Neuronal stem cell (in vitro differentiated cells): ENCODE data around the gene ELK4.

Source experiments
- DNase-seq: peaks from one replicate; pipeline ENCODE4 v3.0.0-alpha.2; 2013; ENCODE audit warnings: low spot score
- H2AFZ ChIP-seq: one replicate; pipeline ENCODE4 v1.6.1; 2013; ENCODE audit warnings: mild to moderate bottlenecking, low read length, inconsistent platforms
- H2AK5ac ChIP-seq: 2 replicates; pipeline ENCODE4 v1.6.1; 2013; ENCODE audit warnings: low read depth, mild to moderate bottlenecking, inconsistent platforms, low read length, moderate library complexity, mixed read lengths
- H2BK120ac ChIP-seq: 2 replicates; pipeline ENCODE4 v1.6.1; 2013; ENCODE audit warnings: low read depth, mild to moderate bottlenecking, inconsistent platforms, low read length, moderate library complexity, mixed read lengths
- H2BK12ac ChIP-seq: one replicate; pipeline ENCODE4 v1.6.1; 2013; ENCODE audit warnings: low read length, inconsistent platforms
- H2BK15ac ChIP-seq: 2 replicates; pipeline ENCODE4 v1.6.1; 2013; ENCODE audit warnings: mild to moderate bottlenecking, low read length, inconsistent platforms, mixed read lengths
- H2BK5ac ChIP-seq: one replicate; pipeline ENCODE4 v1.6.1; 2013; ENCODE audit warnings: inconsistent platforms, mild to moderate bottlenecking, low read length, moderate library complexity
- H3K14ac ChIP-seq: one replicate; pipeline ENCODE4 v1.6.1; 2013; ENCODE audit warnings: low read length, inconsistent platforms
- H3K18ac ChIP-seq: 2 replicates; pipeline ENCODE4 v1.6.1; 2013; ENCODE audit warnings: low read length, inconsistent platforms
- H3K23ac ChIP-seq: 2 replicates; pipeline ENCODE4 v1.6.1; 2013; ENCODE audit warnings: low read depth, mild to moderate bottlenecking, mixed read lengths, low read length, inconsistent platforms; ENCODE audit not compliant: poor library complexity
- H3K27ac ChIP-seq: replicated peaks from 3 replicates; pipeline ENCODE4 v1.5.1; 2013; ENCODE audit warnings: low read length, inconsistent platforms
- H3K27me3 ChIP-seq, 3 experiments: 2 replicates each; pipeline ENCODE4 v1.6.1; 2013; ENCODE audit warnings: low read length in 3 of 3, mild to moderate bottlenecking in 2 of 3, inconsistent platforms in 1 of 3, low read depth in 1 of 3, mixed read lengths in 1 of 3, moderate library complexity in 1 of 3; ENCODE audit not compliant: control insufficient read depth in 3 of 3, insufficient read depth in 3 of 3
- H3K36me3 ChIP-seq, 2 donors: replicated peaks in 1 of 2; 2 replicates each; pipeline ENCODE4 v1.6.1; 2013; ENCODE audit warnings: low read length in 2 of 2; ENCODE audit not compliant: control insufficient read depth in 2 of 2, insufficient read depth in 2 of 2
- H3K4ac ChIP-seq: 2 replicates; pipeline ENCODE4 v1.6.1; 2013; ENCODE audit warnings: inconsistent platforms, mild to moderate bottlenecking, low read length, moderate library complexity
- H3K4me1 ChIP-seq, 2 donors: 1 replicate in 1 of 2; 2 replicates in 1 of 2; pipeline ENCODE4 v1.6.1; 2013; ENCODE audit warnings: low read length in 2 of 2, low read depth in 1 of 2; ENCODE audit not compliant: control insufficient read depth in 2 of 2, insufficient read depth in 1 of 2
- H3K4me2 ChIP-seq: one replicate; pipeline ENCODE4 v1.6.1; 2013; ENCODE audit warnings: mild to moderate bottlenecking, low read length, inconsistent platforms; ENCODE audit not compliant: insufficient read depth, poor library complexity, severe bottlenecking
- H3K4me3 ChIP-seq, 2 donors: 2 replicates each; pipeline ENCODE4 v1.5.1; 2013; ENCODE audit warnings: low read length in 2 of 2, mild to moderate bottlenecking in 2 of 2, inconsistent platforms in 1 of 2, moderate library complexity in 1 of 2
- H3K79me1 ChIP-seq: one replicate; pipeline ENCODE4 v1.6.1; 2013; ENCODE audit warnings: low read depth, mild to moderate bottlenecking, inconsistent platforms, low read length, moderate library complexity
- H3K9ac ChIP-seq: one replicate; pipeline ENCODE4 v1.6.1; 2013; ENCODE audit warnings: mild to moderate bottlenecking, low read depth, low read length, inconsistent platforms; ENCODE audit not compliant: poor library complexity
- H3K9me3 ChIP-seq, 2 donors: replicated peaks in 1 of 2; 2 replicates each; pipeline versions ENCODE3 to v1.6.1; 2013; ENCODE audit warnings: low read length in 2 of 2, mild to moderate bottlenecking in 2 of 2, inconsistent platforms in 1 of 2, low read depth in 1 of 2, mixed read lengths in 1 of 2, moderate library complexity in 1 of 2; ENCODE audit not compliant: control insufficient read depth in 2 of 2, insufficient read depth in 1 of 2
- H4K8ac ChIP-seq: one replicate; pipeline ENCODE4 v1.6.1; 2013; ENCODE audit warnings: low read depth, mild to moderate bottlenecking, inconsistent platforms, low read length, moderate library complexity
- H4K91ac ChIP-seq: one replicate; pipeline ENCODE4 v1.6.1; 2013; ENCODE audit warnings: low read length, low read depth, mild to moderate bottlenecking, inconsistent platforms; ENCODE audit not compliant: poor library complexity
- WGBS, 2 donors: extraction: QIAGEN DNeasy Blood & Tissue Kit; methylation state at CpG; one replicate each; pipeline ENCODE4 v1.1.7; 2013; ENCODE audit warnings: missing lambda C conversion rate in 2 of 2, mixed read lengths in 1 of 2; ENCODE audit not compliant: insufficient read length in 2 of 2, insufficient replicate concordance in 1 of 2; ENCODE audit errors: extremely low coverage in 2 of 2; 5-methylcytosine and 5-hydroxymethylcytosine counted together

Gene ELK4

GRCh38 chr1:205581321-205581980 lies 50.4 kb downstream of the ELK4 start:
- H2BK5ac ChIP-seq: no peak overlapping the region
- H2BK15ac ChIP-seq: peak overlapping the region; percentile 56
- peak overlapping the region; percentile 35 for H3K18ac ChIP-seq
- H3K9me3 ChIP-seq: no peaks in the 10 kb centered on the region
- H3K4me3 ChIP-seq: no peak overlapping the region
- H3K27ac ChIP-seq: no peak overlapping the region
- H3K14ac ChIP-seq: peak overlapping the region; percentile 79
- no peak overlapping the region for H3K4ac ChIP-seq
- no peak overlapping the region for H2AFZ ChIP-seq
- peaks cover 4 to 14% of the 10 kb centered on the region in 2 donors for H3K4me1 ChIP-seq
- H3K36me3 ChIP-seq: no peaks in the 10 kb centered on the region
- no peak overlapping the region for H3K23ac ChIP-seq
- H3K4me2 ChIP-seq: no peak overlapping the region
- DNase-seq: no peak
- H2BK120ac ChIP-seq: peak overlapping the region; percentile 49
- H4K8ac ChIP-seq: no peak overlapping the region
- H4K91ac ChIP-seq: no peak overlapping the region
- whole genome bisulfite sequencing, 2 donors: no CpG with 5 or more reads among the region's 9 CpGs
- no peak overlapping the region for H2BK12ac ChIP-seq
- H3K79me1 ChIP-seq: no peaks in the 10 kb centered on the region
- peaks cover 0 to 65% (median 0%) of the 10 kb centered on the region in 3 experiments for H3K27me3 ChIP-seq
- peak overlapping the region; percentile 5 for H2AK5ac ChIP-seq
- H3K9ac ChIP-seq: no peak overlapping the region

GRCh38 chr1:205580923-205581180 lies 51.0 kb downstream of the ELK4 start:
- Histone ChIP-seq H3K23ac (peak overlapping the region; percentile 49), H4K91ac (no peak overlapping the region), H3K4ac (no peak overlapping the region), H3K27me3 (peaks cover 0 to 65% (median 0%) of the 10 kb centered on the region in 3 experiments), H3K36me3 (no peaks in the 10 kb centered on the region), H2BK5ac (no peak overlapping the region), H3K4me2 (no peak overlapping the region), H2BK12ac (peak overlapping the region; percentile 76), H2BK15ac (peak overlapping the region; percentile 38), H3K9me3 (no peaks in the 10 kb centered on the region), H4K8ac (no peak overlapping the region), H3K4me1 (peaks cover 4 to 14% of the 10 kb centered on the region in 2 donors), H2AFZ (no peak overlapping the region), H3K27ac (no peak overlapping the region), H2AK5ac (peak overlapping the region; percentile 49), H3K4me3 (no peak overlapping the region), H3K79me1 (no peaks in the 10 kb centered on the region), H3K9ac (no peak overlapping the region), H3K18ac (peak overlapping the region; percentile 58), H3K14ac (no peak overlapping the region), H2BK120ac (no peak overlapping the region)
- no CpG with 5 or more reads among the region's 3 CpGs for WGBS, 2 donors
- DNase-seq: no peak

- H3K27ac ChIP-seq: no peak overlapping the region
- no peak overlapping the region for H3K4me2 ChIP-seq
- H2BK12ac ChIP-seq: peak overlapping the region; percentile 76
- peak overlapping the region; percentile 49 for H3K14ac ChIP-seq
- H3K9me3 ChIP-seq: no peaks in the 10 kb centered on the region
- H3K23ac ChIP-seq: peak overlapping the region; percentile 49
- no peaks in the 10 kb centered on the region for H3K79me1 ChIP-seq
- no peaks in the 10 kb centered on the region for H3K36me3 ChIP-seq
- H2BK5ac ChIP-seq: no peak overlapping the region
- H4K8ac ChIP-seq: no peak overlapping the region
- no peak overlapping the region for H3K4ac ChIP-seq
- H2BK120ac ChIP-seq: no peak overlapping the region
- WGBS, 2 donors: no CpG with 5 or more reads among the region's 15 CpGs
- H3K18ac ChIP-seq: peak overlapping the region; percentile 71
- peaks cover 4 to 14% of the 10 kb centered on the region in 2 donors for H3K4me1 ChIP-seq
- peaks cover 0 to 68% (median 0%) of the 10 kb centered on the region in 3 experiments for H3K27me3 ChIP-seq
- DNase-seq: no peak
- H2AFZ ChIP-seq: no peak overlapping the region
- peak overlapping the region; percentile 49 for H2AK5ac ChIP-seq
- no peak overlapping the region for H3K4me3 ChIP-seq
- no peak overlapping the region for H4K91ac ChIP-seq
- no peak overlapping the region for H3K9ac ChIP-seq
- peak overlapping the region; percentile 38 for H2BK15ac ChIP-seq
These were observed 51.5 kb downstream of the ELK4 start for GRCh38 chr1:205580140-205580922.

GRCh38 chr1:205579711-205580110 lies 52.1 kb downstream of the ELK4 start:
- Histone ChIP-seq H2AFZ (no peak overlapping the region), H3K4ac (no peak overlapping the region), H3K36me3 (no peaks in the 10 kb centered on the region), H3K9me3 (no peaks in the 10 kb centered on the region), H3K23ac (peak overlapping the region; percentile 58), H4K8ac (no peak overlapping the region), H3K14ac (peak overlapping the region; percentile 49), H3K79me1 (no peaks in the 10 kb centered on the region), H3K4me3 (no peak overlapping the region), H3K9ac (peak overlapping the region; percentile 64), H3K4me2 (no peak overlapping the region), H3K18ac (peak overlapping the region; percentile 71), H2AK5ac (no peak overlapping the region), H3K27ac (no peak overlapping the region), H2BK120ac (peak overlapping the region; percentile 92), H2BK5ac (no peak overlapping the region), H2BK15ac (no peak overlapping the region), H2BK12ac (peak overlapping the region; percentile 33), H3K4me1 (peaks cover 4 to 14% of the 10 kb centered on the region in 2 donors), H3K27me3 (peaks cover 0 to 74% (median 0%) of the 10 kb centered on the region in 3 experiments), H4K91ac (no peak overlapping the region)
- DNase-seq: no peak
- no CpG with 5 or more reads among the region's 12 CpGs for WGBS, 2 donors
